ENCODE measurements around the gene ADCYAP1R1.
"Not testable (repeated sequence)": the region's sequence is repeated elsewhere in the genome, so short reads cannot be mapped to it uniquely, and the experiment has no call there.

The ADCYAP1R1 gene

GRCh38 chr7:31146030-31146429 is 93.9 kb downstream of the ADCYAP1R1 start:
- DNase-seq = no peak

- DNase-seq = no peak
Measured at GRCh38 chr7:31146538-31146937, 94.4 kb downstream of the ADCYAP1R1 start.

GRCh38 chr7:31151849-31152248 is 99.7 kb downstream of the ADCYAP1R1 start:
- DNase-seq = no peak

- not testable (repeated sequence) for DNase-seq
Measured at GRCh38 chr7:31153318-31153717, 101.2 kb downstream of the ADCYAP1R1 start.

- no peak for DNase-seq
Measured at GRCh38 chr7:31160941-31161340, 108.8 kb downstream of the ADCYAP1R1 start.

All from activated CD4-positive, alpha-beta T cell treated with anti-CD3 and anti-CD28 coated beads for 4 hours (primary cell).